Fibroblast of the aortic adventitia (primary cell): Measurements from ENCODE around the gene ST6GALNAC5. TPM values are rescaled to one million over a fixed set of nuclear protein-coding genes. Genes with fewer than 3 reads are reported as not detected.

Experiments used
- DNase-seq: peaks from one replicate; pipeline ENCODE4 v3.0.0-alpha.2; 2010; ENCODE audit warnings: low read depth
- H3K4me3 ChIP-seq: 2 replicates; pipeline ENCODE4 v1.5.1; 2011; ENCODE audit warnings: low read depth, mild to moderate bottlenecking, control low read depth, low read length, moderate library complexity
- total RNA-seq: library from RNA; depleted of rRNA; stranded (reverse); fragments of >200 nt; gene quantifications from 2 replicates; pipeline ENCODE4 v1.2.3, GENCODE V29; 2012; ENCODE audit warnings: low replicate concordance
- TF ChIP-seq, protein P1 (sequence below): IDR thresholded peaks from 2 replicates; pipeline ENCODE4 v1.5.1; 2011; ENCODE audit warnings: mild to moderate bottlenecking, low read length, control low read depth, inconsistent platforms; ENCODE audit not compliant: insufficient read depth

ST6GALNAC5 gene
- total RNA-seq, 1 donor, result 0.09 TPM

GRCh38 chr1:76998582-76999223 is 131.4 kb downstream of the ST6GALNAC5 start:
- TF ChIP-seq, protein P1, sequence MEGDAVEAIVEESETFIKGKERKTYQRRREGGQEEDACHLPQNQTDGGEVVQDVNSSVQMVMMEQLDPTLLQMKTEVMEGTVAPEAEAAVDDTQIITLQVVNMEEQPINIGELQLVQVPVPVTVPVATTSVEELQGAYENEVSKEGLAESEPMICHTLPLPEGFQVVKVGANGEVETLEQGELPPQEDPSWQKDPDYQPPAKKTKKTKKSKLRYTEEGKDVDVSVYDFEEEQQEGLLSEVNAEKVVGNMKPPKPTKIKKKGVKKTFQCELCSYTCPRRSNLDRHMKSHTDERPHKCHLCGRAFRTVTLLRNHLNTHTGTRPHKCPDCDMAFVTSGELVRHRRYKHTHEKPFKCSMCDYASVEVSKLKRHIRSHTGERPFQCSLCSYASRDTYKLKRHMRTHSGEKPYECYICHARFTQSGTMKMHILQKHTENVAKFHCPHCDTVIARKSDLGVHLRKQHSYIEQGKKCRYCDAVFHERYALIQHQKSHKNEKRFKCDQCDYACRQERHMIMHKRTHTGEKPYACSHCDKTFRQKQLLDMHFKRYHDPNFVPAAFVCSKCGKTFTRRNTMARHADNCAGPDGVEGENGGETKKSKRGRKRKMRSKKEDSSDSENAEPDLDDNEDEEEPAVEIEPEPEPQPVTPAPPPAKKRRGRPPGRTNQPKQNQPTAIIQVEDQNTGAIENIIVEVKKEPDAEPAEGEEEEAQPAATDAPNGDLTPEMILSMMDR, result no peak
- peak; percentile 67 for DNase-seq
- H3K4me3 ChIP-seq, result no peak overlapping the region

DNA sequence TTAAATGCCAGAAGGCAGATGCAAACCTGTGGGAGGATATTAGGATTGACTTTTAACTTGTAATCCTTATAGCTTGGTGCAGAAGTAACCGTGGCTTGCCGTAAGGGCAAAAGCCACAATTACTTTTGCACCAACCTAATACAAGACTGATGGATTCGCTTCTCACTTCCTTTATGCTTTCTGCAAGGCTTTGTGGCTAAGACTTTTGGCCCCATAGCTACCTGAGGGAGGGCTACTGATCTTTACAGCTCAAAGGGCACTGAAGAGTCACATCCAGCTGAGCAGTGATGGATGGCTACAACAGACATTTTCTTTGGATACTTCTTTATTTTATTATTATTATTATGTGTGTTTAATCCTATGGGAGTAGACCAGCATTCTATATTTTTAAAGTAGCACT is 140.4 kb downstream of the ST6GALNAC5 start:
- H3K4me3 ChIP-seq, result no peak overlapping the region
- no peak for DNase-seq
- TF ChIP-seq, protein P1, result no peak

DNA sequence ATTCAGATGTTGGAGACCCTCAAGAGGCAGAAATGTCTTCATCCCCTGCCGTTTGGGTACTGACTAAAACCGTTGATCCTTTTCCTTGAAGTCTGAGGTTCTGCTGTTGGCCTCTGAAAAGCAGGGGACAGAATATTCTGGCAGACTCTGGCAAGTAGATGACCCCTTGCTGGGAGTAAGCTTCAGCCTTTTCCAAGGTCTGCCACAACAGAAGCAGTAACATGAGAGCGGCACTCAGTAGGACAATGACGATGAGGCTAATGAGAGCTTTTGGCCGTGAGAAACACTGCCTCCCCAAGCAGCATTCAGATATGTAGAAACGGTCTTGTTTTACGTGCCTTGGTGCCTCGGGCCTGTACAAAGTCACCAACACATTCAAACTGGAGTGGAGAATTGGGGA is 143.7 kb downstream of the ST6GALNAC5 start:
- no peak for DNase-seq
- H3K4me3 ChIP-seq, result no peak overlapping the region
- TF ChIP-seq, protein P1, result no peak

DNA sequence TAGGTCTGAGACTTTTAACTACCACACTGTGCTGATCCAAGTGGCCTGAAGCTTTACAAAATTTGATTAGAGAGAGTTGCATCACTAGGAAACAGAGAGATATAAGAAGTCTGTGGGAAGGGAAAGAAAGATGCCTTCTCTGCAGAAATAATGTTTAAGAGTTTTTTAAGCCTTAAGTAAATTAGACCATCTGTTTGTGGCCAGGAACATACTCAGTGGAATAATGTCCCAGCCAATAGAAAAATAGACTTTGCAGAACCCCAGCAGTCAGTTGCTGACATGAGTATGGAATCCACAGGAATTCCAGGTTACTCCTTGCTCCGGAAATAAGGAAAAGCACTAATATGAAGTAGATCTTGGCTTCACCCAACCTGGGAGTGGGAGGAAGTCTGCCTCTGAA is 144.8 kb downstream of the ST6GALNAC5 start:
- TF ChIP-seq, protein P1, result no peak
- DNase-seq, result no peak
- no peak overlapping the region for H3K4me3 ChIP-seq

DNA sequence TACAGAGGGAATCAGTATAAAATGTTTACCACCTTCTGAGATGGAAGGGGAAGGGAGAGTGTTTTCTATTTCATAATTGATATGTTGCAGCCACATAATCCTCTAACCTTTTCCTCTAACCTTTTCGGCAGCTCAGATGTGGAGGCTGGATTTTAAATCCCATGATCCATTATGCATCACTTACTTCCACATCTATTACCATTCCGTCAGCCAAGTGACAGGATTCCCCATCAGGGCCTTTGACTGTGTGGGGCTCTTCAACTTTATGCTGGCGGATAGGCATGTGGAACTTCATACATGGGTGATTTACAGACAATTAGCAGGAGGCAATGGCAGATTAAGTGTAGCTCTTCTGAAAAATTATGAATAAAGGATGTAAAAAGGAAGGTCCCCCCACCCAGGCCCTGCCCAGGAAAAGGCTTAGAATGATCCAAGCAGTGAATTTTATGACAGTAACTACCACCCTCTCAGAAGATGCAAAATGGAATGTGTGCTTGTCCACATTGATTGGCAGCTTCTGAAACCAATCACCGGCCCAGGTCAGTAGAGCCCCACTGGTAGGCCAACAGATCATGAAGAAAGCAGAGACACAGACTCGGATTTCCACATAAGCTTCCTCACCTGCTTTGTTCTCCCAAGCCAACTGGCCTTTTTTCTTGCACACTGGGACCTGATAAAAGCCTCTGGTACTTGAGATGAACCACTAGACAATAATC is 147.0 kb downstream of the ST6GALNAC5 start:
- H3K4me3 ChIP-seq, result no peak overlapping the region
- TF ChIP-seq, protein P1, result no peak
- DNase-seq, result no peak

DNA sequence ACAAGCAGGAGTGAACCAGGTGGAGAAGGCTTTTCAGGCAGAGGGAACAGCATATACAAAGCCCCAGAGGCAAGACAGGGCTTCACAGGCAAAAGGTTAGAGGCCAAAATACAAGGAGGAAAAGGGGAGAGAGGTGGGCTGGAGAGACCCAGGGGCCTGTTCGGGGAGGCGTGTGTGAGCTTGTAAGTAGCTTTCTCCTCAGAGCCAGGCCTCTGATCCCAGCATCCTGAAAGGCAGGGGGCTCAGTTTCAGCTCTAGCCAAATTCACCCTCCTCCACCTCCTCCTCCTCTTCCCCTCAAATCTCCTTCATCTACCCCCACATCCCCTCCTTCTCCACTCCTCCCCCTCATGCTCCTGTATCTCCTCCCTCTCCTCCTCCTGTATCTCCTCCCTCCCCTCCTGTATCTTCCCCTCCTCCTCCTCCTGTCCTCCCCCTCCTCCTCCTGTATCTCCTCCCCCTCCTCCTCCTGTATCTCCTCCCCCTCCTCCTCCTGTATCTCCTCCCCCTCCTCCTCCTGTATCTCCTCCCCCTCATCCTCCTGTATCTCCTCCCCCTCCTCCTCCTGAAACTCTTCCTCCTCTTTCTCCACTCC is 148.6 kb downstream of the ST6GALNAC5 start:
- no peak overlapping the region for H3K4me3 ChIP-seq
- DNase-seq, result no peak
- TF ChIP-seq, protein P1, result no peak
